GM21529 (cell line): Measurements from ENCODE around the gene C12orf56.
"Not testable (repeated sequence)": the region's sequence is repeated elsewhere in the genome, so short reads cannot be mapped to it uniquely, and the experiment has no call there.

Experiments
- ATAC-seq: cut with Tn5 transposase; IDR thresholded peaks from one replicate; pipeline ENCODE4 v1.9.1; 2021; ENCODE audit not compliant: unreplicated experiment

Gene C12orf56

DNA sequence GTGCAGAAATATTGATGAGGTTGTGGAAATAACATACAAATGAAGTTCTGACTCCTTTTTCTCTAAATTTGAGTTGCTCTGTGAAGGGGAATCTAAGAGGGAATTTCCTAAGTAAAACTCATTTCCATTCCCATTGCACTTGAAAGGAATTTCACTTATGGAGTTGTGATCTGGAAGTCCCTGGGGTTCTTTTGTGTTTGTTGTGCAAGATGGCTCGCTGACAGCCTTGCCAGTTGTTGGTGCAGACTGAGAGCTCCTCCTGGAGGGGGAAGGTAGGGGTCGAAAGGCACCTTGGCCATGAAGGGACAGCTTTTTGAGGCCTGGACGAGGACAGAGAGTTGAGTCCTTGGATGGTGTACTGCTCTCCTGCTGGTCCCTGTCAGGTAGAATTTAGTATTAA lies 72.0 kb downstream of the C12orf56 start:
- ATAC-seq = no peak

DNA sequence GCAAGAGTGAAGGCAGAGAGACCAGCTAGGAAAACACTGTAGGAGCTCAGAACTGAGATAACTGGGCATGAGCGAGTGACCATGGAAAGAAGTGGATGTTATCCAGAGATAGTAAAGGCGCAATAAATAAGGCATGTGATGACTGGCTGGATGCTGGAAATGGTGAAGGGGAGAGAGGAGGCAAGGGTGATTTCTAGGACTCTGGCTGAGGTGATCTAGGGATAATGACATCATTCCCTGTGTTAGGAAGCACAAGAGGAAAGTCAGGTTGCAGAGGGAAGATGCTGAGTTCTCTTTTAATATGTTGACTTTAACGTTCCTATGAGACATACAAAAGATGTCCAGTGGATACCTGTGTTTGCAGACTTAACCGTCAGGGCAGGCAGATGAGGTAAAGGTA lies 78.7 kb downstream of the C12orf56 start:
- no peak for ATAC-seq

DNA sequence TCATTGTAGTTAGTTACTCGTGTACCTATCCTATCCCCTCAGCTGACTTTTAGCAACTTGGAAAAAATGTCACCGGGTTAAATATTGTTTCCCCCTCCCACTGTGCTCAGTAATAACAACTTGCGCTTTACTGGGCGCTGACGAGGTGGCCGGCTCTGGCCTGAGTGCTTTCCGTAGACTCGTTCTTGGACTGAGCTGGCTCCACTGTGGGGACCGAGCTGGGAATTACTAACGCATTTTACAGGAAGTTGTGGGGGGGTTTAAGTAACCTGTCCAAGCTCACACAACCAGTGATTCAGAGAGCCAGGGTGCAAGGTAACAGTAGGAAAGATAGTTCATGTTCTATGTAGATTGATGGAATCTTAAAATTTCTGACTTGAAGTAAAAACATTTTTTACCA lies 86.0 kb downstream of the C12orf56 start:
- no peak for ATAC-seq

DNA sequence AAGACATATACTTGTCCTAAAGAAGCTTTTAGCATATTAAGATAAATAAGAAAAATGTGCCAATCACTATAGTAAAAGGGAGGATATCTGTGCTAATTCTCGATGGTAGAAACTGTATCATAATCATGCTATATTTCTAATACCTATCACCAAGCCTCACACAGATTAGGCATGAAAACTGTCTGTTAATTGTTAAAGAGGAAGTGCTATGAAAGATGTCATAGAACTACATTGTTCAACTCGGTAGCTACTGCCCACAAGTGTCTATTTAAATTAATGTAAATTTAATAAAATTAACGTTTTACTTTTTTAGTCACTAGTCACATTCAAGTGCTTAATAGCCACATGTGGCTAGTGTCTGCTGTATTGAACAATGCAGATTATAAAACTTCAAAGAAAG lies 90.9 kb downstream of the C12orf56 start:
- no peak for ATAC-seq

DNA sequence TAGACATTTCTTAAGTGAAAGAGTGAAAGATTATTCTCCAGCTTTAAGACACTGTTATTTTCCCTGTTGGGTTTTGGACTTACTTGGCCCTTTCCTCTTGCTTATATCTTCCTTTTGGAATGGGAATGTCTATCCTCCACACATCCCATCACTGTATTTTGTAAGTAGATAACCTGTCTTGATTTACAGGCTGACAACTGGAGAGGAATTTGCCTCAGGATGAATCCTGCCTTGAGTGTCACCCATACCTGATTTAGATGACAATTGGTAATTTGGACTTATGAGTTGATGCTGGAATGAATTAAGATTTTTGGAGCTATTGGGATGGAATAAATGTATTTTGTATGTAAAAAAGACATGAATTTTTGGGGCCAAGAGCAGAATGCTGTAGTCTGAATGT lies 94.3 kb downstream of the C12orf56 start:
- ATAC-seq = no peak

DNA sequence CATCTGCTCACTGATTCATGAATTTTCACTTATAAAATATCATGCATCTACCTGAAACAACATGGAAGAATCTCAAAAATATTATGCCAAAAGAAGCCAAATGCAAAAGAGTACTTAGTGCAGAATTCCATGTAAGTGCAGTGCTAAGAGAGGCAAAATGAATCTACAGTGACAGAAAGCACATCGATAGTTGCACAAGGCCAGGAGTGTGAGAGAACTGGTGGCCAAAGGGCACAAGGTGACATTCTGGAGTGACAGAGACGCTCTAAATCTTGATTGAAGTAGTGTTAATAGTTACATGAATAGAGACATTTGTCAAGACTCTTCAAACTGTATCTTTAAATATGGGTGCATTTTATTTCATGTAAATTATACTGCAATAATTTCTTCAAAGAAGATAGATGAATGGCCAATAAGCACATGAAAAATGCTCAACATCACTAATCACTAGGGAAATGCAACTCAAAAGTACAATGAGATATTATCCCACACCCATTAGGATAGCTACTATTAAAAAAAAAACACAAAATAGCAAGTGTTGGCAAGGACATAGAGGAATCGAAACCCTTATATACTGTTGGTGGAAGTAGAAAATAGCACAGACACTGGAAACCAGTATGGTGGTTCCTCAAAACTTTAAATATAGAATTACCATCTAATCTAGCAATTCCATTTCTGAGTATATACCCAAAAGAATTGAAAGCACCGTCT lies 96.7 kb downstream of the C12orf56 start:
- ATAC-seq = peak; percentile 39

DNA sequence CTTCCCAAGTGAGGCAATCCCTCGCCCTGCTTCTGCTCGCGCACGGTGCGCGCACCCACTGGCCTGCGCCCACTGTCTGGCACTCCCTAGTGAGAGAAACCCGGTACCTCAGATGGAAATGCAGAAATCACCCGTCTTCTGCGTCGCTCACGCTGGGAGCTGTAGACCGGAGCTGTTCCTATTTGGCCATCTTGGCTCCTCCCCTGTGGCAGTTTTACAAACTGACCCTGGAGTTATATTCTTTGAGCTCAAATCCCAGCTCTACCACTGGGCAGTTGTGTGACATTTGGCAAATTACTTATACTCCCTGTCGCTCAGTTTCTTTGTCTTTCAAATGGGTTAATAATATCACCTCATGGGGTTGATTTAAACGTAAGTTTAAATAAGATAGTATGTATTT lies 97.4 kb downstream of the C12orf56 start:
- ATAC-seq = not testable (repeated sequence)

DNA sequence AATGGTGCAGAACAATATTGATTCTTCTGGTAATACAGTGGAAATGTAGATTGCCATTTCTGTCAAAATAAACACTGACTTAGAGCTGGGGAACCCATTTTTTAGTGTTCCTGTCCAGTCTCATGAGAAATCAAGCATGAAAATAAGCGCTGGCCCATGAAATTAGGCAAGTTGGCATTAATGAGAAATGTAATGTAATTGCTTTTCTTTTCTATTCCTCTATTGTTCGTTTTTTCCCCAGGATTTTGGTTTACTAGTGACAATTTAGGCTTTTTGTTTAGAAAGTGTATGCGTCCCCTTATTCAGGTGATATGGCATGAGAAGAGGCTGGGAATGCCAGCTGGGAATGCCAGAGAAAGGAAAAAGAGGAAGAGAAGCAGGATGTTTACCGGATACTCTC lies 104.0 kb downstream of the C12orf56 start:
- no peak for ATAC-seq

DNA sequence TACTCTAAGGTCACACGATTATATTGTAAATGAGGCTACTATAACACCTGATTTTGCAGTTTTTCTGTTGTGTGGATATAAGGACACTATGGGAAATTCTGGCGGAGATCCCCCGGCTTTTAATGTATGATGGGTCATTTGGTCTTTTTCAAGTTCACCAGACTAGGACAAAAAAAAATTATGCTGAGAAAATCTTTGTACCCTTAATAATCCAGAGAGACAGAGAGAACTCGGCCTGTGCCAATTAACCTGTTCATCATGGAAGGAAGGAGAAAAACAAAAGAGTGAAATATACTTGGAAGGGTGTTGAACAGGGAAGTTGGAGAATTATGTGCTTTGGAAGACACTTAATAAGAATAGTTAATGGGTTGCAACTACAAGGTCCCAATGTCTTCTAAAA lies 106.3 kb downstream of the C12orf56 start:
- ATAC-seq = no peak

DNA sequence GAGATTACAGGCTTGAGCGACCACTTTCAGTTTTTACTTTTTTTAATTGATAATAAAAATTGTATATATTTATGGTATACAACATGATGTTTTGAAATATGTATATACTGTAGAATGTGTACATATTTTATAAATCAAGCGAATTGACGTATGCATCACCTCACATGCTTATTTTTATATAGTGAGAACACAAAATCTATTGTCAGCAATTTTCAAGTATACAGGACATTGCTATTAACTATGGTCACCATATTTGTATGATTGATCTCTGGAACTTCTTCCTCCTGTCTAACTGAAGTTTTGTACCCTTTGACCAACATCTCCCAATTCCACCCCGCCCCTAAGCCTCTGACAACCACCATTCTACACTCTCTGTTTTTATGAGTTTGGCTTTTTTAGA lies 112.1 kb downstream of the C12orf56 start:
- no peak for ATAC-seq

DNA sequence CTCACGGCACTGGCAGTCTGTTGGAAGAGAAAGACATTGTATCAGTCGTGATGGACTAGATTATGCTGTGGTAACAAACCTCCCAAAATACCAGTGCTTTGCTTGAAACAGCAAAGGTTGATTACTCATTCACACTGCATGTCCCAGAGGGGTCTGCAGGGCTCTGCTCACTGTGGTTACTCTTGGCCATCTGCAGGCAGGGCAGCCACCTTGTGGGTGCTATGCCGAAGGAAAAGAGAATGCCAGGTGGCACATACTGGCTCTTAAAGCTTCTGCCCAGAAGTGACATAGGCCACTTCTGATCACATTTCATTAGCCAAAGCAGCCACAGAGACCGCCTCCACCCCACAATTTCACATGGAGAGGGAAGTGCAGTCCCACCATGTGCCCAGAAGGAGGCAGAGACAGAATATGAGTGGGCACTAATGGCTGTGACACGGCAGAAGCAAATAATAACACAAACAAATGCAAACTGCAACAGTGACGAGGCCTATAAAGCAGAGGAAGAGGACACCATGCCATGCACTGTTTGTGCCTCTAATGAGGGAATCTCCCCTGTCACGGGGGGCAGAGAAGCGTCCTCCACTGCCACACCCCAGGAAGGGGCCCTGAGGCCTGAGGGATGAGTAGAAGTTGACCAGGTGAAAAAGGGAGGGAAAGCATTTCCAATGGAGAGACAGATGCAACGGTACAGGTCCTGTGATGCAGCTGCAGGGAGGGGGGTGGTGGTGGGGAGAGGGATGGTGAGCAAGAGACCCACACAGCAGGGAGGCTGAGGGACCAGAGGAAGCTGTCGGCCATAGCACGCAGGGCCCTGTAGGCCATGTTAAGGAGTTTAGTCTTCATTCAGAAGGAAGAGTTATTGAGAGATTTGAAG lies 116.8 kb downstream of the C12orf56 start:
- peak; percentile 79 for ATAC-seq

DNA sequence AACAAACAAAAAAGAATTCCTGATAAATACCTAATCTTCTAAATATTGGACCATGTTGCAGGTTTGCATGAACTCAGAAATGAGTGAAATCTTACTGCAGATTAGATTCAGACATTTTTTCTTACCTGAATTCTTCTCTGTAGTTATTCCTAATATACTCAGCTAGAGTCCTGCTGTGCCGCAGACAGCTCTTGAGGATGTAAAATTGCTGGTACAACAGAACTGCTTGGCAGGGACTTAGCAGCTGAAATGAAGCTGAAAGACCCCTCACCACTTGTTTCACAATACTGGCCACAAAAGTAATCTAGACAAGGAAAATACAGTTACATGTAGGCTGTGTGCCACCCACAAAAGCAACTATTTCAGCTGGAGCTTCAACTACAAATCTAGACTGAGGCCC lies 120.1 kb downstream of the C12orf56 start:
- ATAC-seq = no peak

DNA sequence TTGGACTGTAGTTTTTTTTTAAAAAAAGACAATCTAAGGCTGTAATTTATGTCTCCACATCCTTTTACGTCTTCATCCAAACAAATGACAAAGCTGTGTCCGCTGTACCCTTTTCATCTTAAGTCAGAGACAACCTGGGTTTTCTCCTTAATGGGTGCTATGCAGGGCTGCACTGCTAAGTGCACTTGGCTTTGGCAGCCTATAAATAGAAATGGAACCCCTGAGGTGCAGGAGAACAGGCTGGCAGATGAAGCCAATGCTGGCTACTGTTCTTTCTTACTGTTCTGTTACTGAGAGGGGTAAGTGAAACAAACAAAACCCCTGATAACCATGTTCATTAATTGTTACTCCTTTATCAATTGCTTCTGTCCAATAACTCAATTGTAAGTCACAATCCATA lies 121.4 kb downstream of the C12orf56 start:
- no peak for ATAC-seq

DNA sequence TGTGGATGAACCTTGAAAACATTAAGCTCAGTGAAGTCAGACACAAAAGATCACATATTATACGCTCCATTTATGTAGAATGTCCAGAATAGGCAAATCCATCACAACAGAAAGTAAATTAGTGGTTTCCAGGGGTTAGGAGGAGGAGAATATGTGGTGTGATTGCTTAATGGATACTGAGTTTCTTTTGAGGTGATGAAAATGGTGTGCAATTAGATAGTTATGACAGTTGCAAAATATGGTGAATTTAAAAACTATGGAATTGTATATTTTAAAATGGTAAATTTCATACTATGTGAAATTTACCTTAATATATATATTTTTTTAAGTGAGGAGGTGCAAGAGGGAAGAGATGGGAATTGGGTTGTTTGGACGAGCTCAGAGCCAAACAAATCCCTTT lies 122.1 kb downstream of the C12orf56 start:
- ATAC-seq = no peak

DNA sequence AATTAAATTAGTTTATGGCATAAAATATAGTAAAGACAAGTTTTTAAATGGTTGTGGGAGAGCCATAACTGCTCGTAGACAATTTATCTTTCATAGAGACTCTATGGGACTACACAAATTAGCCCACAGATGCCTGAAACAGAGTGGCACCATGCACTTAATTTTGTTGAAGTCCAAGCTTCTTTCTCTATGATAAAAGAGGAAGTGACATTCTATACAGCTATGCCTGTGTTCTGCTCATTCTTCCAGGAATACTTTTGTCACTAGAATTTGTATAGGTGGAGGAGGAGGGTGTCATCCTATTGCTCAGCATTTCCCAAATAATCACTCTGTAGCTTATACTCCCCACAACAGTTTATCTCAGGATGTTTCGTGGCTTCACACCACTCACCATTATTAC lies 124.7 kb downstream of the C12orf56 start:
- ATAC-seq = no peak

DNA sequence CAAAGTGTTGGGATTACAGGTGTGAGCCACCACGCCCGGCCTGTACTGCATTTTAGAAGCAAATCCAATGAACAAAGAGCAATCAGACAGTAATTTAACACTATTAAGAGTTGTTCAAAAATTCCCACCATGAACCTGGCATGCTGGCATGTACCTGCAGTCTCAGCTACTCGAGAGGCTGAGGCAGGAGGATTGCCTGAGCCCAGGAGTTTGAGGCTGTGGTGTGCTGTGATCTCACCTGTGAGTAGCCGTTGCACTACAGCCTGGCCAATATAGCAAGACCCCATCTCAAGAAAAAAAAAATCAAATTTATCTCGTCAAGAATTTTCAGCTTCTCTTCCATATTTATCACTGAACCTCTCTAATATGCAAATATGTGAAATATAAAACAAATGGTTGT lies 128.7 kb downstream of the C12orf56 start:
- ATAC-seq = no peak

DNA sequence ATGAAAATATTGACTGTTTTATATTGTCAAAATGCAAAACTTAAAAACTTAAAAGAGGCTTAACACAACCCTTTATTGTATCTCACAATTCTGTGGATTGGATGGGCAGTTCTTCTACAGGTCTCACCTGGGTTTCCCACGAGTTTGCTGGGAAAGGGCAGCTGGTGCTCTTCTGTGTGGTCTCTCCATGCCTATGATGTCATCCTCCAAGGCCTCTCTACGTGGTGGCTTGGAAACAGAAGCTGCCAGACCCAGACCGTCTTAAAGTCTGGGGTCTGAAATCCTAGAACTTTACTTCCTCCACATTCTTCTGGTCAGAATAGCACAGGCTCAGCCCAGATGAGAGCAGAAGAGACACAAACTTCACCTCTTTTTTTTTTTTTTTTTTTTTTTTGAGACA lies 132.0 kb downstream of the C12orf56 start:
- ATAC-seq = no peak

DNA sequence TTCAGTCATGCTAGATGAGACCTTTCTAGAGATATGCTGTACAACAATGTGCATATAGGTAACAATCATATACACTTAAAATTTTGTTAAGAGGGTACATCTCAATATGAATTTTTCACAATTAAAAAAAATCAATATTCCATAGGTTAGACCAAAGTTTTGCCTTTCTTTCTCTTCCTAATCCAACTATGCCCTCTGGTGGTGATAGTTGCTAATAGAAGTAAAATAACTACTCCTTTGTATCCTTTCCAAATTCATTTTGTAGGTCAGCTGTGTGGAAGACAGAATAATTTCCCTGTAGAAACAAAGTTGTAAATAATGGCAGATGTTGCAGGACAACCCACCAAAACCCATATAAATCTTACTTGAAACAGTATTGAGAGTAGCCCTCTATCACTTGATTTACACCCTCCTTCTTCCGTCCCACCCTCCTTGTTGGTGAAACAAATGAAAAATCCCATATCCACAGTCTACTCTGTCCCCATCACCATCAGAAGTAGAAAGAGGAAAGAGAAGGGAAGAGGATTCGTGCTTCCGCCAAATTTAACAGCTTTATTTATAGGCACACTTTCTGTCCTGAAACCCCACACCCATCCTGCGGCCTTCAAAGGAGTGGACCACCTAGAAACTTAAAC lies 134.3 kb downstream of the C12orf56 start:
- ATAC-seq = peak; percentile 57

DNA sequence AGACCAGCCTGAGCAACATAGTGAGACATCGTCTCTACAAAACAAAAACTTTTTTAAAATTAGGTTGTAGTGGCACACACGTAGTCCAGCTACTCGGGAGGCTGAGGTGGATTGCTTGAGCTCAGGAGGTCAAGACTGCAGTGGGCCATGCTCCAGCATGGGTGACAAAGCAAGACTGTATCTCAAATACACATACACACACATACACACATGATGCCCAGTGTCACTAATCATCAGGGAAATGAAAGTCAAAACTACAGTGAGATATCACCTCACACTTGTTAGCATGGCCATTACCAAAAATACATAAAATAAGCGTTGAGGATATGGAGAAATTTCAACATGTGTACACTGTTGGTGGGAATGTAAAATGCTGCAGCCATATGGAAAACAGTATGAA lies 135.3 kb downstream of the C12orf56 start:
- no peak for ATAC-seq

DNA sequence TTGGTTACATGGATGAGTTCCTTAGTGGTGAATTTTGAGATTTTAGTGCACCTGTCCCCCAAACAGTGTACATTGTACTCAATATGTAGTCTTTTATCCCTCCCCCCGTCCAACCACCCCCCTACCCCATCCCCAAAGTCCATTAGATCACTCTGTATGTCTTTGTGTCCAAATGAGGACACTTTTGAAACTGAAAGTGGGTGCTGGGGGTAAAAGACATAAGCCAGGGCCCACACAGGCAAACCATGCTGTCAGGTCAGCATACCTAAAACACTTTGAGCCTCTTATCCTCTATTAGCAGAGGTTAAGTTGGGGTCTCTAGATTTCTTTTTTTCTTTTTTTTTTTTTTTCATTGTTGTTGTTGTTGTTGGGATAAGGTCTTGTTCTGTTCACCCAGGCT lies 137.2 kb downstream of the C12orf56 start:
- no peak for ATAC-seq

DNA sequence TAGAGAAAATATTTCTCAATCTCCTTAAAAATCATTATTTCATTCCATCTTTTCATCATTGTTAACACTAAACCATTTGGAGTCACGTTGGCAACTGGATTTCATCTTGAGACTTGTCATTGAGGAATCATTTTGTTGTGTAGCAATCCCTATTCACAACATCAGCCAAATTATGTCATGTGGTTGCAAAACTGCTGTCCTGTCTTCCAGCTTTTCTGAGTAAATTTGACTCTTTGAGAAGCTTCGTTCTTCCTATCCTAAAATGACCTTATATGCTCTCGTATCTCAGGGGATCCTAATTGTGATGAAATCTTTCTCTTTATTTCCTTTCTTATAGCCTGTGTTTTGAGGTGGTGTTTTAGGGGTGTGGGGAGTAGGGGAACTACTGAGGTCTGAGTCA lies 137.9 kb downstream of the C12orf56 start:
- no peak for ATAC-seq

DNA sequence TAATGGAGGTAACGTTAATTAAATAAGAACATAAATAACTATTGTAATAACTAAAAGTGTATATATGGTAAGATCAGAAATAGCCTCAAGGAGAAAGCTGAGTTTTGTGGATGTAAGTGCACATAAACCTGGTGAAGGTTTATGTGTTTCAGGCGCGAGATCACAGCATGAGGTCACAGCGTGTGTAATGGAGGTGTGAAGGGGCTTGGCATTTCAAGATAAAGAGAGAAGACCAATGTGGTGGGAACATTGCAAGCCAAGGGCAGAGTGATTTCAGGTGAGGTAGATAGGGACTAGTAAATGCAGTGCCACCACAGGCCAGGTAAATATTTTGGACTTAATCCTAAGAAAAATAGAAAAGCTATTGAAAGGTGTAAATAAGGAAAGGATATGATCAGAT lies 146.7 kb downstream of the C12orf56 start:
- no peak for ATAC-seq
